Measurements from ENCODE around the gene SLC4A11.

SLC4A11 gene

DNA sequence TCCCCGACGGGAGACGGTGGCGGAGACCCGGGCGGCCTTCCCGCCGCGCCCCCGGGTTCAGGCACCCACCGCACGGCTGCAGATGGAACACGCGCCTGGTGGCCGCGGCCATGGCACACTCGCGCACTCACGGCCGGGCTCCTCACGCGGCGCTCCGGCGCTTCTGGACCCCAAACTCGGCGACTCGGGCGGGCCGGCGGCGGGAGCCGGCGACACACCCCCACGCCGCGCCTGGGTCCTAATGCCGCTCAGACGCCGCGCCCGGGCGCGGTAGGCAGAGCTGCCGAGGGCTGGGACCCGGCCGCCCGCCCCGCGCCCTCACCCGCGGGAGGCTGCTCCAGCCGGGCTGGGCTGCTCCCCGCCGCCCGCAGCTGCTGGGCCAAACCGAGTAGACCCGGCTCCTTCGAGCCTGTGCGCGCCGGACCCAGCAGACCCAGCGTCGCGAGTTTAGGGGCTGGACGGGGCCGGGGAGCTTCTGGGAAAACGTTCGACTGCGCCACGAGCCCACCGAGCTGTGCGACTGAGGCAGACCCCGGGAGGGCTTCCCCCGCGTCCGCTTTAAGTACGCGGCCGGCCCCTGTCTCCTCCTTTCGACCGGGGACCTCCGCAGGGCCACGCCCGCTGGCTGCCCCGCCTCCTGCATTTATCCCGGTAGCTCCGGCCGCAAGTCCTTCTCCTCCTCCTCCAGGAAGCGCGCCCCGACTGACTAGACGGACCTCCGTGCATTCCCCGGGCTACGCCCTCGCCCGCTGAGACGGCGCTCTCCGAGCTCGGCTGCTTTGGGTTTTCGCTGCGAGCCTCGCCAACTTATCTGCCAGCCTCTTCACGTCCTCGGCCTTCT, at the start of gene SLC4A11:
SLC4A11 (minus strand) TSS at position 165 of the 841 bp plus-strand sequence; CDS start at position 112, 53 bp downstream.
- Histone ChIP-seq H3K4me1 (ENCODE audit: control insufficient read depth, insufficient read depth, low read length) (peaks cover 23% of the 10 kb centered on the region), H3K4me3 (ENCODE audit: low read length in 2 of 2) (peak within 1 kb of the TSS; percentile 1 to 74), H3K9me3 (ENCODE audit: control insufficient read depth in 2 of 2, low read length in 2 of 2) (no peaks in the 10 kb centered on the region), H3K27me3 (ENCODE audit: control insufficient read depth in 1 of 2, insufficient read depth in 2 of 2, low read length in 2 of 2) (peaks cover 41 to 53% of the 10 kb centered on the region in 2 donors), H3K27ac (ENCODE audit: low read length) (no peak within 1 kb of the TSS), H3K36me3 (ENCODE audit: control insufficient read depth in 2 of 2, insufficient read depth in 2 of 2, low read length in 2 of 2) (no peaks in the 10 kb centered on the region), H3K9ac (ENCODE audit: low read length in 2 of 2) (no peak within 1 kb of the TSS)

DNA sequence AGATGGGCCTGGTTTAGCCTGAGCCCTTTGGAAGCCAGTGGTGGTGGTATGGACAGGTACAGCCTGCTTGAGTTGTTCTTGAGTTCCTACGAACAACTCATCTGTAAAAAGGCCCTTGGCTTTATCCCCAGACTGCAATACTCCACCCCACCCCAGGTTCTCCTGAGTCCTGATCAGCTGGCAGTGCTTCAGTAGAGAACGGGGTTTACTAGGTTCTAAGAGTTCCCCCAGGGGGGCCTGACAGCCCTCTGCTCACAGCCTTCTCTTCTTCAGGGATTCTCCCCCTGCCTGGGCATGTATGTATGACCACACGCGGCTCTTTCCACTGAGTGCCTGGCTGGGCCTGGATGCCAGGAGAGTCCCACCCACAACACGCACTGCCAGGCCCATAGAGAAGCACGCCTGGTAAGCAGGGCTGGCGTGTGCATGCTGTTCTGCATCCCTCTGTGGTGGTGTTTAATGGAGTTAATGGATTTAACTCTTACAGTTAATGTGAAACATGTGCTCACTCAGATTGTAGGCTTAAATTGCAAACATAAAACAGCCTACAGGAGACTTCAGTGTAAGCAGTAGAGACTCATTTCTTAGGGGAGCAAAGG, 44.3 kb upstream of the SLC4A11 start:
- Histone ChIP-seq H3K4me1 (ENCODE audit: control insufficient read depth, insufficient read depth, low read length) (no peaks in the 10 kb centered on the region), H3K27ac (ENCODE audit: low read length) (no peak overlapping the region), H3K4me3 (ENCODE audit: low read length in 2 of 2) (no peak overlapping the region), H3K36me3 (ENCODE audit: control insufficient read depth in 2 of 2, insufficient read depth in 2 of 2, low read length in 2 of 2) (peaks cover 32 to 49% of the 10 kb centered on the region in 2 donors), H3K27me3 (ENCODE audit: control insufficient read depth in 1 of 2, insufficient read depth in 2 of 2, low read length in 2 of 2) (no peaks in the 10 kb centered on the region), H3K9me3 (ENCODE audit: control insufficient read depth in 2 of 2, low read length in 2 of 2) (no peaks in the 10 kb centered on the region), H3K9ac (ENCODE audit: low read length in 2 of 2) (no peak overlapping the region)

- Histone ChIP-seq H3K9ac (ENCODE audit: low read length in 2 of 2) (no peak overlapping the region), H3K27ac (ENCODE audit: low read length) (no peak overlapping the region), H3K36me3 (ENCODE audit: control insufficient read depth in 2 of 2, insufficient read depth in 2 of 2, low read length in 2 of 2) (peaks cover 40 to 53% of the 10 kb centered on the region in 2 donors)
These were observed 43.6 kb upstream of the SLC4A11 start for GRCh38 chr20:3282271-3283221.

DNA sequence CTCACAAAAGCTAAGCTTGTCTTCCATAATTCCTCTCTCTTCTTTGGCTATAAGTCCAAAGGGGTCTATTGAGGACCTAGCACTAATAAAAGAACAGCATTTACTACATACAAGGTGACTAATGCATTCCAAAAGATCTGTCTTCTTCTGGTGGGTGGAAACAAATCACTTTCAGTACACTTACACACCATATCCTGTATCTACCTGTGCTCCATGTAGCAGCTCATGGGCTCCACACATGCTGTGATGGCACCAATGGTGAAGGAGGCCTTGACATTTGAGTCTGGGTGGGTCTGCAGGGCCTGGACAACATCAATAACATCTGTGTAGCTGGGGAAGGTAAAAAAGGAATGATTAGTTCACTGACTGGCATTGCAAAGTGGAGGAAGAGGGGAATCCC, 42.4 kb upstream of the SLC4A11 start:
- Histone ChIP-seq H3K36me3 (ENCODE audit: control insufficient read depth in 2 of 2, insufficient read depth in 2 of 2, low read length in 2 of 2) (peaks cover 45 to 52% of the 10 kb centered on the region in 2 donors), H3K4me1 (ENCODE audit: control insufficient read depth, insufficient read depth, low read length) (no peaks in the 10 kb centered on the region), H3K9me3 (ENCODE audit: control insufficient read depth in 2 of 2, low read length in 2 of 2) (no peaks in the 10 kb centered on the region), H3K9ac (ENCODE audit: low read length in 2 of 2) (no peak overlapping the region), H3K4me3 (ENCODE audit: low read length in 2 of 2) (no peak overlapping the region), H3K27me3 (ENCODE audit: control insufficient read depth in 1 of 2, insufficient read depth in 2 of 2, low read length in 2 of 2) (no peaks in the 10 kb centered on the region), H3K27ac (ENCODE audit: low read length) (no peak overlapping the region)

More at GRCh38 chr20:3282271-3283221, 43.6 kb upstream of the SLC4A11 start:
- no peaks in the 10 kb centered on the region for H3K9me3 ChIP-seq (ENCODE audit: control insufficient read depth in 2 of 2, low read length in 2 of 2)
- no peaks in the 10 kb centered on the region for H3K27me3 ChIP-seq (ENCODE audit: control insufficient read depth in 1 of 2, insufficient read depth in 2 of 2, low read length in 2 of 2)
- H3K4me1 ChIP-seq (ENCODE audit: control insufficient read depth, insufficient read depth, low read length): no peaks in the 10 kb centered on the region
- H3K4me3 ChIP-seq (ENCODE audit: low read length in 2 of 2): no peak overlapping the region

- Histone ChIP-seq H3K9ac (ENCODE audit: low read length in 2 of 2) (no peak overlapping the region), H3K4me3 (ENCODE audit: low read length in 2 of 2) (no peak overlapping the region), H3K9me3 (ENCODE audit: control insufficient read depth in 2 of 2, low read length in 2 of 2) (no peaks in the 10 kb centered on the region), H3K36me3 (ENCODE audit: control insufficient read depth in 2 of 2, insufficient read depth in 2 of 2, low read length in 2 of 2) (peaks cover 54 to 61% of the 10 kb centered on the region in 2 donors), H3K4me1 (ENCODE audit: control insufficient read depth, insufficient read depth, low read length) (no peaks in the 10 kb centered on the region), H3K27me3 (ENCODE audit: control insufficient read depth in 1 of 2, insufficient read depth in 2 of 2, low read length in 2 of 2) (no peaks in the 10 kb centered on the region), H3K27ac (ENCODE audit: low read length) (no peak overlapping the region)
These were observed 40.8 kb upstream of the SLC4A11 start for GRCh38 chr20:3279761-3280160.

DNA sequence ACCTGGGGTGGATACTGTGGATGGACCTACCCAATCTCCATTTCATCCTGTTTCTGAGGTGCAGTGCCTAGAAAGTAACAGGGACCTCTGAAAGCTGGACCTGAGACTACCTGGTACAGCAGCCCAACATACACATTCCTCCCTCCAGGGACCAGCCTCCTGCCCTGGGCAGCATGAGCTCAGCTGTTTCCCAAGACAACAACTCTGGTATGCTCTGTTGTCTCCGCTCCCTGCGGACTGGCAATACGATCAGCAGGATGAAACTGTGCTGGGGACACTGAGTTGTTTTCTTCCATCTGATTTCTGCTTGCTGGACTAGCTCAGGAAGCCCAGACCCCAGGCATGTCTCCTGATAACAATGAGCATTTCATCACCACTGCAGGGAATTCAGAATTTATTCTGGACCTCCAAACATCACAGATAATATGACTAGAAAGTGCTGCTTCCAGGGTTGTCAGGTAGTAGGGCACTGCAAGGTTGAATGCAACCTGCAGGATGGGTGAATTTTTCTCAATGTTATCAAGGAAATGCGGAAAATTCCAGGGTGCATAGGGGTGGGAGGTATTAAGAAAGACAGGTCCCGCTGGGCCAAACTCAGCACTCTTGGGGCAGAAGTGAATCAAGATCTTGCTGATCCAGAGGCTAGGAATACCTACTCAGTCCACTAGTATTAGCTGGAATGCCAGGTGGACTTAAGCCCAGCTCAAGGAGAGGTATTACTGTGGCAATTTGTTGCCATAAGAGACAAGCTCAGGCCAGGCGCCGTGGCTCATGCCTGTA, 38.9 kb upstream of the SLC4A11 start:
- Histone ChIP-seq H3K27ac (ENCODE audit: low read length) (no peak overlapping the region), H3K36me3 (ENCODE audit: control insufficient read depth in 2 of 2, insufficient read depth in 2 of 2, low read length in 2 of 2) (peaks cover 57 to 62% of the 10 kb centered on the region in 2 donors), H3K9me3 (ENCODE audit: control insufficient read depth in 2 of 2, low read length in 2 of 2) (no peaks in the 10 kb centered on the region), H3K4me3 (ENCODE audit: low read length in 2 of 2) (no peak overlapping the region), H3K4me1 (ENCODE audit: control insufficient read depth, insufficient read depth, low read length) (no peaks in the 10 kb centered on the region), H3K27me3 (ENCODE audit: control insufficient read depth in 1 of 2, insufficient read depth in 2 of 2, low read length in 2 of 2) (no peaks in the 10 kb centered on the region), H3K9ac (ENCODE audit: low read length in 2 of 2) (no peak overlapping the region)

DNA sequence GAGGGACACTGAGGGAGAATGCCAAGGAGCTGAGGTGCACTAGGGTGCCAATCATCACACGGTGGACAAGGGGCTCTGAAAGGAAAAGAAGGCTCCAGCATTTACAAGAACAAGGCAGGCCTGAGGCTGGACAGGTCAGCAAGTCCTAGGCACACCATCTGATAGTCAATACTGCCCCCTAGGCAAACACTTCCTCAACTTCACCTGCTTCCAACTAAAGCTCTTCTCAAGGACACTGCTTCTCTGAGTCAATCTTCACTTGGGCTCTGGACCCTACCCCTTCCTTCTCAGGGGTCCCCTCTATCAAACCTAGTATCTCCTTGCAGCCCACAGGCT, 37.7 kb upstream of the SLC4A11 start:
- Histone ChIP-seq H3K4me3 (ENCODE audit: low read length in 2 of 2) (no peak overlapping the region), H3K9ac (ENCODE audit: low read length in 2 of 2) (no peak overlapping the region), H3K36me3 (ENCODE audit: control insufficient read depth in 2 of 2, insufficient read depth in 2 of 2, low read length in 2 of 2) (peaks cover 50 to 55% of the 10 kb centered on the region in 2 donors), H3K27ac (ENCODE audit: low read length) (no peak overlapping the region), H3K4me1 (ENCODE audit: control insufficient read depth, insufficient read depth, low read length) (no peaks in the 10 kb centered on the region), H3K9me3 (ENCODE audit: control insufficient read depth in 2 of 2, low read length in 2 of 2) (no peaks in the 10 kb centered on the region), H3K27me3 (ENCODE audit: control insufficient read depth in 1 of 2, insufficient read depth in 2 of 2, low read length in 2 of 2) (no peaks in the 10 kb centered on the region)

DNA sequence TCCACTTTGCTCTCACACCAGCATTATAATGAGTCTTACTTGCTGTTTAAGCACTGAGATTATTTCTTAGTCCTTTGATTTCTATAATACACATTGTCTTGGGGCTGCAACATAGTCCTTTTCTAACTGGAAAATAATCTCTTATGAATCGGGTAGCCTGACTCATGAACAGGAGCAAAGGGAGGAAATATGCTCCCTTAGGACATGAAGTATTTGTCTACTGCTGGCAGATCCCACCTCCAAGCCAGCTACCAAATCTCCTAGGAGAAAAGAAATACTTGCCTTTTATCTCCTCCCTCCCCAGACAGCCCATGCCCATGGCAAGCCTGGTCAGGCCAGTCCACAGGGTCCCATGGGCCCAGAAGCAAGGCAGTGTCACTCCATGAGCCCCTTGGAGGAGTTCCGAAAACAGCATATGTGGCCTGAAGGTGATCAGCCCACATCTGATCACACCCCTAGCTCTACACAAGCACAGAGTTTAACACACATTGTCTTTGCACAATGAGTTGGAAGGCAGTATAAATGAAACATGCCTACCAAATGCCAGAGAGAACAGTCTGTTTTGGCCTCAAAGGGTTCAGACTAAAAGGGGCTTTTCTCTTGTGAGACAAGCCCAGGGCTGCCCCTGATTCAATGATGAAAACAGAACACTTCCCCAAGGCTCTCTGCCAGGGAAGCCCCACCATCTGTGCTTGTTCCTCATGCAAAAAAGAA, 37.1 kb upstream of the SLC4A11 start:
- no peaks in the 10 kb centered on the region for H3K9me3 ChIP-seq (ENCODE audit: control insufficient read depth in 2 of 2, low read length in 2 of 2)
- no peaks in the 10 kb centered on the region for H3K4me1 ChIP-seq (ENCODE audit: control insufficient read depth, insufficient read depth, low read length)
- H3K36me3 ChIP-seq (ENCODE audit: control insufficient read depth in 2 of 2, insufficient read depth in 2 of 2, low read length in 2 of 2): peaks cover 45 to 52% of the 10 kb centered on the region in 2 donors
- H3K27me3 ChIP-seq (ENCODE audit: control insufficient read depth in 1 of 2, insufficient read depth in 2 of 2, low read length in 2 of 2): no peaks in the 10 kb centered on the region
- no peak overlapping the region for H3K9ac ChIP-seq (ENCODE audit: low read length in 2 of 2)
- H3K27ac ChIP-seq (ENCODE audit: low read length): no peak overlapping the region
- H3K4me3 ChIP-seq (ENCODE audit: low read length in 2 of 2): no peak overlapping the region

DNA sequence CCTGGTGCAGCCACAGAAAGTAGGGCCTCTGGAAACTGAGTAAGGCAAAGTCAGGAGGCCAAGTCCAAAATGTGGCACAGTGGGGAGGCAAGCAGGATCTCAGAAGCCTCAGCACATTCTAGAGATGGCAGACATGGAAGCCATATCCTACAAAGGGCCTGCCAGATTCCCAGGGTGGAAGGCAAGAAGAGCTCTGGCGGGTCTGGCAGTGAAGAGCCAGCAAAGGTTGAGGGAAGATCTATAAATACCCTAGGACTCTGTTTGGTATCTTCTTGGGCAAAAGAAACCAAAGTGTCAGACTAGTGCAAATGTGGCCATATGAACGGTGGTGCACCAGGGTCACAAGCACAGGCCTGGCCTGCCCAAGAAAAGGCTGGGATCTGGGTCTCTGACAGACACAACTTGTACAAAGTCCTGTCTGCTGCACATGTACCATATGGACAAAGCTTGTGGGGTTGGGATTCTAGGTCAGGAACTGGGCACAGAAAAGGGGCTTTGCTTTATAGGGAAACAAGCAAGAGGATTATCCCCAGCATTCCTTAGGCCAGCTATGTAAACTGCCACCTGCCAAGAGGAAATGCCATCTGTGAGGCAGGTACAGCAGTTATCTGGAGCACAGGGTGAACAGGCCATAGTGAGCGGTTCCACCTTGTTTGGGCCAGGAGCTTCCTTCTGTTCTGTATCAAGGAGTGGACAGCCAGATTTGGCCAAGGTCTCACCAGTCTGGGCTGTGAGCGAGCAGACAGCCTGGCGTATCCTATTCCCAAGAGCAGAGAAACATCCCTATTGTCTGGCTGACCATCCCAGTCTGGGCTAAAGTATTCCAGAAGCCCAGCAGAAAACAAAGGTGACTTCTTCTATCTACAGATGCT, 36.3 kb upstream of the SLC4A11 start:
- Histone ChIP-seq H3K27ac (ENCODE audit: low read length) (no peak overlapping the region), H3K9me3 (ENCODE audit: control insufficient read depth in 2 of 2, low read length in 2 of 2) (no peaks in the 10 kb centered on the region), H3K4me3 (ENCODE audit: low read length in 2 of 2) (no peak overlapping the region), H3K4me1 (ENCODE audit: control insufficient read depth, insufficient read depth, low read length) (no peaks in the 10 kb centered on the region), H3K9ac (ENCODE audit: low read length in 2 of 2) (no peak overlapping the region), H3K27me3 (ENCODE audit: control insufficient read depth in 1 of 2, insufficient read depth in 2 of 2, low read length in 2 of 2) (no peaks in the 10 kb centered on the region), H3K36me3 (ENCODE audit: control insufficient read depth in 2 of 2, insufficient read depth in 2 of 2, low read length in 2 of 2) (peaks cover 48 to 55% of the 10 kb centered on the region in 2 donors)

Data from stomach smooth muscle (tissue), 2 donors.